Dedifferentiated amniotic fluid mesenchymal stem cell (primary cell): ENCODE data around the gene AQP12A.

Source experiments
- DNase-seq: peaks from one replicate; pipeline ENCODE4 v3.0.0-alpha.2; 2016; ENCODE audit errors: extremely low spot score

AQP12A gene

DNA sequence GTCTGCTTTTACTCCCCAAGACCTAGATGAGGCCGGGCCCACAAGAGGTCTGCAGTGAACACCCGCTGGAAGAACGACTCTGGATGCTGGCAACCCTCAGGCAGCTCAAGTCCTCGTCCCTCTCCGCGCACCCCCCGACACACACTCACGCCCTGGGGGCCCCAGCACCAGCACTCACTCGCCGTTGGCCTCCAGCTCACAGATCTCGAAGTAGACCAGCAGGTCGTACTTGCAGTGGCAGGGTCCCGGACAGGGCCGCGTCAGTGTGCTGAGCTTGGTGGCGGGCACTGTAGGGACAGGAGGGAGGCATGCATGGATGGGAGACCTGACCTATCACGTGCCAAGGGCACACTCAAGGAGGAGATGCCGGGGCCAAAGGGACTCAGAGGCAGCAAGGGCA lies 49.4 kb downstream of the AQP12A start:
- DNase-seq: no peak

DNA sequence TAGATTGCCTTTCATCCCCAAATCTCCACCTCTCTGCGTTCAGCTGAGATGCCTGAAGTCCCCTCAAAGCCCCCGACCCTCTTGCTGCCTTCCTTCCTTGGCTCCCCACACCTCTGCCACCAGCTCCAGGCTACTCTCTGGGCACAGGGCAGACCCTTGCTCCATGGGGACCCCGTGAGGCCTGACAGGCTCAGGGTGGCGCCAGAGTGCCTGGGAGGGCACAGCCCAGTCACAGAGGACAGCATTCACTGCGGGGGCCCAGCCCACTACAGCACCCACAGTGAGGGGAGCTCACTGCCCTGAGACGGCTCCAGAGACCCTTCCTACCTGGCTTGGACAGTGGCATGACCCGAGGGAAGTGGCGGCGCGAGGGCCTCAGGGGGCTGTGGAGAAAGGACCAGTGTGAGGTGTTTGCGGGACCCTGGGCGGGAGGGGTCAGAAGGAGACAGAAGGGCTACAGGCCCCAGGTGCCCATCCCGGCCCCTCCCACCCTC lies 51.0 kb downstream of the AQP12A start:
- DNase-seq: no peak

DNA sequence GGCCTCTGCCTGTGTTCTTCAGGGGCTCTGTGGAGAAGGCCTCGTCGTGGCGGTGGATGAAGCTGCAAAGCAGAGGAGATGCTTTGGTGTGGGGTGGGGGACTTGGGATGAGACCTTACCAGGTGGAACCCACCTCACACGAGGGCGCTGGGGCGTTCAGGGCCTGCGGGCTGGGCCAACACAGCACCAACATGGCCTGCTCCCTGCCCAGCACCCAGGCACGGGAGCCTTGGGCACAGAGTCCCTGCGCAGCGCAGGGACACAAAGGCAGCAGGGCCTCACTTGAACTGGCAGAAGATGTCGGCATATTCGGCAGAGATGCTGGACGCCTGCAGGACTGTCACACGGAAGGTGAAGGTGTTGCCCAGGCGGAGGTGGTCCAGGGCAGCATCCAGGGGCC lies 53.8 kb downstream of the AQP12A start:
- no peak for DNase-seq

DNA sequence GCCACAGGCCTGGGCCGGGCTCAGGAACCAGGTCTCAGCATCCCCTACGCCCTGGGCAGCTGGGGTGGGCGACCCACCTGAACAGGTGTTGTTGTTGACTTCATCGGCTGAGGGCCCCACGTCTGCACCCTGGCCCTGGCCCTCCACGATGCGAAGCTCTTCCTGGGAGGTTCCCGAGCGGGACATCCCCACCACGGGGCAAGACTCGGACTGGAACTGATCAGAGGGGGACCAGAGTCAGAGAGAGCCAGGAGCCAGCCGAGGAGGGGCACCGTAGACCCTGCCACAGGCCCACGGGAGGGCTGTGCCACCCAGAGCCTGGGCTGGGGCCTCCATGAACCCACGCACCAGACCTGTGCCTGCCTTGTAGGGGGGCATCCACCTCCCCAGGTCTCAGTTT lies 54.3 kb downstream of the AQP12A start:
- DNase-seq: no peak

DNA sequence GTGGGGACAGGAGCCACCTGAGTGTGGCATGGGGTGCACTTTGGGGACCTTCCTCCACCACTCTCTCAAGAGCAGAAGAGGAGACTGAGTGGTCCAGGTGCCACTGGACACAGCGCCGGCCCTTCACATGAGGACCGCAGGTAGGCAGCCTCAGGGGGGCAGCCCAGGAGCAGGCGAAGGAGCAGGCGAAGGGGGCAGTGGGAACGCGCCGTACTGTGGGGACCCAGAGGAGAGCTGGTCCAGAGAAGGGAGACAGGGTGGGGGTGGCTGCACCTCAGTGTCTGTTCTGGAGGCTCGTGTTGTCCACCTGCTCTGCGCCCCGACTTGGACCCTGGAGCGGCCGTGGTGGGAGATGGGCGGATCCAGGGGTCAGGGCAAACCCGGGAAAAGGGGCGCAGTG lies 55.0 kb downstream of the AQP12A start:
- DNase-seq: no peak

DNA sequence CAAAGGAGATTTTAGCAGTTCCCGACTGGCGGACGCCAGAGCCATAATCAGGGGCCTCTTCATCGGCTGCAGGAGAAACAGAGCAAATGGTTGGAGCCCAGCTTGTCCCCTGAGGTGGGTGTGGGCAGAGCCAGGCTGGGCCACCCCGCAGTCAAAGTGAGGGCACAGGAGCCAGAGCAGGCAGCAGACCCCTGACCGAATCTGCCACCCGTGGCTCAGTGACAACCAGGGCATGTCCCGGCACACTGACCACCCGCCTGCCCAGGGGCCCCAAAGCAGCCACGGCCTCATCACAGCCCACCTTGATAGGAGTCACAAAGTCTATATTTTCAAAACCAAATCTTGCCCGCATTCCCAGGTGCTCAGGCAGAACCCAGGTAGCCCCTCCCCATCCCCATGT lies 55.6 kb downstream of the AQP12A start:
- DNase-seq: no peak
